ENCODE measurements around the gene UBR3.

GRCh38 chr2:169976335-169976851 is 149.1 kb downstream of the UBR3 start:
- TF ChIP-seq CTCF (IDR thresholded peaks at IDR 0.05) (no peak), POLR2A (IDR thresholded peaks at IDR 0.05) (no peak)

Data from right lobe of liver (tissue), 4 donors.